Measurements from ENCODE around the gene DMPK. TPM values are rescaled to one million over a fixed set of nuclear protein-coding genes. Genes with fewer than 3 reads are reported as not detected.

Gene DMPK
- total and polyA plus RNA-seq, 9 of the 15 experiments (the other 6 are each of a cell fraction or from before 2014, with no cell fraction given): 0.24 to 31.3 (median 7.3) TPM

GRCh38 chr19:45770192-45771101 is 11.8 kb downstream of the DMPK start (continued):
- TF ChIP-seq ZNF592 (IDR thresholded peaks at IDR 0.05): peak; percentile 85
- TF ChIP-seq ZNF121 (CRISPR knock-in tag; conservative IDR thresholded peaks at IDR 0.05): no peak
- TF ChIP-seq TGIF2 (CRISPR knock-in tag; IDR thresholded peaks at IDR 0.05): peak; percentile 52; the same call in 1 of the 2 replicates
- peak; percentile 94 for TF ChIP-seq CTBP1 (IDR thresholded peaks at IDR 0.05; ENCODE audit: borderline replicate concordance)
- no peak for TF ChIP-seq FUS (optimal IDR thresholded peaks at IDR 0.05; ENCODE audit: low read depth, low read length)
- TF ChIP-seq CHAMP1 (IDR thresholded peaks at IDR 0.05): no peak
- no peak for TF ChIP-seq TEAD2 (tag; IDR thresholded peaks at IDR 0.05)
- peak; percentile 74 for TF ChIP-seq RBM25 (IDR thresholded peaks at IDR 0.05; ENCODE audit: low read depth, low read length, severe bottlenecking)
- no peak for TF ChIP-seq HINFP (tag; conservative IDR thresholded peaks at IDR 0.05; ENCODE audit: low read depth)
- TF ChIP-seq U2AF1 (optimal IDR thresholded peaks at IDR 0.05; ENCODE audit: low read depth, low read length): peak; percentile 47
- 0 out of 2 replicates have a peak, but pooled peaks have one; percentile 34 for TF ChIP-seq TCF3 (CRISPR knock-in tag; IDR thresholded peaks at IDR 0.05)
- no peak for TF ChIP-seq CEBPB (tag; IDR thresholded peaks at IDR 0.05)
- peak; percentile 45; the same call in 1 of the 2 replicates for TF ChIP-seq ZNF282 (CRISPR knock-in tag; IDR thresholded peaks at IDR 0.05)
- TF ChIP-seq ARNT (IDR thresholded peaks at IDR 0.05): no peak
- TF ChIP-seq ZBED1 (IDR thresholded peaks at IDR 0.05): no peak
- no peak for TF ChIP-seq PHTF2 (CRISPR knock-in tag; IDR thresholded peaks at IDR 0.05)
- TF ChIP-seq EHMT2 (IDR thresholded peaks at IDR 0.05): no peak
- TF ChIP-seq NFATC3 (IDR thresholded peaks at IDR 0.05): no peak
- TF ChIP-seq NFIX (CRISPR knock-in tag; IDR thresholded peaks at IDR 0.05; ENCODE audit: low read depth): no peak
- TF ChIP-seq TRIM24 (IDR thresholded peaks at IDR 0.05): no peak

All from K562 (cell line).